GM18907 (cell line): Measurements from ENCODE around the gene COQ4.

Experiments used
- ATAC-seq: cut with Tn5 transposase; IDR thresholded peaks from one replicate; pipeline ENCODE4 v1.9.1; 2021; ENCODE audit warnings: mild to moderate bottlenecking, moderate library complexity; ENCODE audit not compliant: unreplicated experiment

COQ4 gene

DNA sequence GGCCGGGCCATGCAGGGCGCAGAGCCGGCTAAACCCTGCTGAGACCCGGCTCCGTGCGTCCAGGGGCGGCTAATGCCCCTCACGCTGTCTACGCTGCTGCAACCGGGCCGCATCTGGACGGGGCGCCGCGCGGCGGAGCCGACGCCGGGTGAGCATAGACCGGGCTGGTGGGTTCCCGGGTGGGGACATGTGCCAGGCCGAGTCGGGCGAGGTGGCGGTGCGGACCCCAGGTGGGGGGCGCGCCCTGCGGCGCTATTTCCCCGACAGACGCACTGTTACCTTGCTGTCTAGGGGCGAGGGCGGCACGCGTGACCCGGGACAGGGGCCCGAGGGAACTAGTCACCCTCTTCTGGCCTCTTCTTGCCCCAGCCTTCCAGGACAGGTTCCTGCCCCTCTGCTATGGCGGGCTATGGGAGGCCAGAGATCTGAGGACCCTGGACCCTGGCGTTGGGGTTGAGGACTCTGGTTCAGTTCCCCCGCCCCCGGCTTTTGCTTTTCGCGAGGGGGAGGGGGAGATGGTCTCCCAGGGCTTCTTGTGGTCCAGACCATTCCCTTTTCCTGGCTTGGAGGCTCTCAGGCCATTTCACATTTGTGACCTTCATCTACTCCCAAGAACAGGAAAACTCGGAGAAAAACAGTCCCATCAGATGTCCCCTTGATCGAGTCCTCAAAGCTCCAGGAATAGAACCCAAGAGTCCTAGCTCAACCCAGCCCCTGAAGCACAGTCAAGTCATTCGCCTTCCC, 18.2 kb downstream of the COQ4 start:
- peak; percentile 39 for ATAC-seq

- no peak for ATAC-seq
Measured at GRCh38 chr9:128341435-128341849, 18.8 kb downstream of the COQ4 start.

DNA sequence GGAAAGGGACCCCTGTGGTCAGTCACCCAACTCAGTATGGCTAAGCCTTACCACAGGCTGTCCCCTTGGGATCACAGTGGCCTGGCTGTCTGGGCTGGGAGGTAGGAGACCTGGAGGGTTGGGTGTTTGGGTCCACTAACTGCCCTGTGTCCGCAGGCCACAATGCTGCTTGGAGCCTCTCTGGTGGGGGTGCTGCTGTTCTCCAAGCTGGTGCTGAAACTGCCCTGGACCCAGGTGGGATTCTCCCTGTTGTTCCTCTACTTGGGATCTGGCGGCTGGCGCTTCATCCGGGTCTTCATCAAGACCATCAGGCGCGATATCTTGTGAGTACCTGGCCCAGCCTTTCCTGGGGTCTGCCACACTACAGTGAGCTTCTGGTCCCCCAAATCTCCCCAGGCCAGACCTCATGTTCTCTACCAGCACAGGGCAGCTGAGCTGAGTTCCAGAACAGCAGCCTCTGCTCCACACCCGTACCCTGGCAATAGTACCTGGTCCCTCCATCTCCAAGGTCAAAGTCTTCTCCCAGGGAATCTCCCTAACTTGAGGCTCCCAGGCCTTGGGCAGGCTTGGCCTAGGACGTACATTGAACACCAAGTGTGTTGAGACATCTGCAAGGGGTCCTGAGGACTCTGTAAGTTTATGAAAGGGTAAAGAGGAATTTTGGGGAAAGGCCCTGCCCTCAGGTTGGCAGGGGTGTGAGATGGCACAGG, 20.5 kb downstream of the COQ4 start:
- ATAC-seq = no peak

DNA sequence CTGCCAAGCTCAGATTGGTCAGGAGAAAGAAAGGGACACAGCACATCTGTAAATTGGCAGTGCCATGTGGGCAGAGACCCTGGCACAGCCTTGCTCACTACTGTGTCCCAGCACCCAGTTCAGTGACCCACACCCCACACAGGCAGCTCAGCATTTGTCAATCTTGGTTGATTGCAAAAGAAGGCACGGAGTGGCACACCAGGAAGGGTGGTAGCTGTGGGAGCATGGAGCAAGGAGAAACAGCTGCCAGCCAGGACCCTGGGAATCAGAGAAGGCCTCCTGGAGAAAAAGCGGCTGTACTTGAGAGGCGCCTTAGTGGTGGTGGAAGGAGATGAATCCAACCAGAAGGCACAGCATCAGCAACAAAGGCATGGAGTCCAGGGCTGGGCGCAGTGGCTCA, 21.2 kb downstream of the COQ4 start:
- no peak for ATAC-seq

DNA sequence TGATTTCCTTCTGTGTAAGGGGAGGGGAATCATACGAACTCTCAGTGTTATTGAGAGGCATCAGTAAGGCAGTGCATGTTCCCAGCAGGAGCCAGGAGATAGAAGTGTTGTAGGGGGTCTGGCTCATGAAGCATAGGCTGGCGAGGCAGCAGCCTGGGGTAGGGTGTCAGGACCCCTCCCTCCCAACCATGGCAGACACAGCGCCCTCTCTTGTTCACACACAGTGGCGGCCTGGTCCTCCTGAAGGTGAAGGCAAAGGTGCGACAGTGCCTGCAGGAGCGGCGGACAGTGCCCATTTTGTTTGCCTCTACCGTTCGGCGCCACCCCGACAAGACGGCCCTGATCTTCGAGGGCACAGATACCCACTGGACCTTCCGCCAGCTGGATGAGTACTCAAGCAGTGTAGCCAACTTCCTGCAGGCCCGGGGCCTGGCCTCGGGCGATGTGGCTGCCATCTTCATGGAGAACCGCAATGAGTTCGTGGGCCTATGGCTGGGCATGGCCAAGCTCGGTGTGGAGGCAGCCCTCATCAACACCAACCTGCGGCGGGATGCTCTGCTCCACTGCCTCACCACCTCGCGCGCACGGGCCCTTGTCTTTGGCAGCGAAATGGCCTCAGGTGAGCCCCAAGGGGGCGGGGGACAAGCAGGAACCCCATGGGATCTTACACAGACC, 22.4 kb downstream of the COQ4 start:
- ATAC-seq = no peak

- no peak for ATAC-seq
Measured at GRCh38 chr9:128349125-128349524, 26.5 kb downstream of the COQ4 start.

GRCh38 chr9:128349772-128350171, 27.1 kb downstream of the COQ4 start:
- no peak for ATAC-seq

DNA sequence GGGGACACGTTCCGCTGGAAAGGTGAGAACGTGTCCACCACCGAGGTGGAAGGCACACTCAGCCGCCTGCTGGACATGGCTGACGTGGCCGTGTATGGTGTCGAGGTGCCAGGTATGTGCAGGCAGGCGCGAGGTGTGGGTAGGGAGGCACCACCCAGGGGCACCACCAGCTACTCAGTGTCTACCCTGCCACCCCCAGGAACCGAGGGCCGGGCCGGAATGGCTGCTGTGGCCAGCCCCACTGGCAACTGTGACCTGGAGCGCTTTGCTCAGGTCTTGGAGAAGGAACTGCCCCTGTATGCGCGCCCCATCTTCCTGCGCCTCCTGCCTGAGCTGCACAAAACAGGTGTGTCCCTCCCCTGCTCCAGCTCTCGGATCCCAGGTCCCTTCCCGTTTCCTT, 32.8 kb downstream of the COQ4 start:
- no peak for ATAC-seq

DNA sequence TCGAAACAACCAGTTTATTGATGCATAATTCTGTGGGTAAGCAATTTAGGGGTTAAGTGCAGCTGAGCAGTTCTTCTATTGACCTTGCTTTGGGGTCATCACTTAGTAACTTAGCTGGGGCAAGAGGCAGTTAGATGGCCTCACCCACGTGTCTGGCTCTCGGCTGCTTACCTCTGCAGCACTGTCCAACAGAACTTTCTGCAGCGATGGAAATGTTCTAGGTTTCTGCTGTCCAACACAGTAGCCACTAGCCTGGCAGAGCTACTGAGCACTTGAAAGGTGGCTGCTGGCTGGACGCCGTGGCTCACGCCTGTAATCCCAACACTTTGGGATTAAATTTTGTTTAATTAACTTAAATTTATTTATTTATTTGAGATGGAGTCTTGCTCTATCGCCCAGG, 35.5 kb downstream of the COQ4 start:
- no peak for ATAC-seq

GRCh38 chr9:128358861-128359260, 36.2 kb downstream of the COQ4 start:
- ATAC-seq = no peak

DNA sequence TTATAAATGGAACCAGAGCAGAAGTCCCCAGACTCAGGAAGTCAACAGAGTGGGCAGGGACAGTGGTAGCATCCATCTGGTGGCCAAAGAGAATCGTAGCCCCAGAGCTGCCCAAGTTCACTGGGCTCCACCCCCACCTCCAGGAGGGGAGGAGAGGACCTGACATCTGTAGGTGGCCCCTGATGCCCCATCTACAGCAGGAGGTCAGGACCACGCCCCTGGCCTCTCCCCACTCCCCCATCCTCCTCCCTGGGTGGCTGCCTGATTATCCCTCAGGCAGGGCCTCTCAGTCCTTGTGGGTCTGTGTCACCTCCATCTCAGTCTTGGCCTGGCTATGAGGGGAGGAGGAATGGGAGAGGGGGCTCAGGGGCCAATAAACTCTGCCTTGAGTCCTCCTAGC, 38.2 kb downstream of the COQ4 start:
- ATAC-seq = no peak

DNA sequence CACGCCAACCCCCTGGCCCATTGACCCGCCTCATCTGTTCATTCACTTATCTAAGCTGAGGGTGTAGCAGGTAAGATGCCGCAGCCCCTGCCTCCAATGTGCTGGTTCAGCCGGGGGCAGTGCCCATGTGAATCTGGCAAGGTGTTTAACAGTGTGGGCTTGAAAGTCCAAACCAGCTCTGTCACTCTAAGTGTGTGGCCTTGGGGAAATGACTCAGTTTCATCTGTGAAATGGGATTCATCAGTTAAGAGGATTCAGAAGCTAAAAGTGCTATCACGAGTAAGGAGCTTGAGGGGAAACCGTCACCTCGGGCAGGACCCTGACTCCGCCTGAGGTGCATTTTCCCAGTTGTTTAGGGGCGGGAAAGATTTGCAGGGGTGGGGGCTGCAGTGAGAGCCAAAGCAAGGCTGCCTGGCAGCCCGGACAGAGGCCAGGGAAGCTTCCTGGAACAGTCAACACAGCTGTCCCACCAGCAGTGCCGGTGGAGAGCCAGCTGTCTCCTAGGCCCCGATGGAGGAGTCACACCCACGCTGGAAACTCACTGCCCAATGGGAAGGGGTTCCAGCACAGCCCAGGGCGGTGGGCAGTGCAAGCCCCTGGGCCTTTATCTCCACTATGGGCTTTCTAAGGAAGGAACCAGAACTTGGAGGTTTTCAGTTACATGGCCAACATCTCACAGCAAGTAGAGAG, 38.8 kb downstream of the COQ4 start:
- ATAC-seq = no peak

DNA sequence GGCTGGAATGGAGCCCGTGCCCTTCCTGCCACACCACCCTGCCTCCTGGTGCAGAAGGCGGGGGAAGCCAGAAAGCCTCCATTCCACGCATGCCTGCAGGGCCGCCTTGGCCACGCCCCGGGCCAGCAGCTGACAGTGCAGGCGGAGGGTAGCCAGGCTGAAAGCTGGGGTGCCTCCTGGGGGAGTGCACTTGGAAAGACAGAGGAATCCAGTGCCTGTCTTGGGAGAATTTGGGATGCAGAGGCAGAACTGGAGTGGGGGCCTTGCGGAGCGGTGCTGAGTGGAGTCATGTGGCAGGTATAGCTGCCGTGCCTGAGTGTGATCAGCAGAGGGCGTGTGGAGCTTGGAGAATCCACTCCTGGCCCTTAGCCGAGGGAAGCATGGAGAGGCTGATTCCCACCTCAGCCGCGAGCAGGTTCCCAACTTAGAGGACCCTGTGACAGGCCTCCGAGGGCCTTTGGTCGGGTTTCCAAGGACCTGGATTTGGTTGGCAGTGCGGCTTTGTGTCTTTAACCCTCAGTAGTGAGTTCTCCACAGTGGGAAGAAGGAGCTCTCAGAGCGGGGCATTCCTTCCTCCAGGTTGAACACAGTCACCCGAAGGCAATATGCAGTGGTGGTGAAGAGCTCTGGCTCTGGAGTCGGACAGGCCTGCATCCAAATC, 39.5 kb downstream of the COQ4 start:
- peak; percentile 53 for ATAC-seq

GRCh38 chr9:128362774-128363173, 40.1 kb downstream of the COQ4 start:
- ATAC-seq = no peak

DNA sequence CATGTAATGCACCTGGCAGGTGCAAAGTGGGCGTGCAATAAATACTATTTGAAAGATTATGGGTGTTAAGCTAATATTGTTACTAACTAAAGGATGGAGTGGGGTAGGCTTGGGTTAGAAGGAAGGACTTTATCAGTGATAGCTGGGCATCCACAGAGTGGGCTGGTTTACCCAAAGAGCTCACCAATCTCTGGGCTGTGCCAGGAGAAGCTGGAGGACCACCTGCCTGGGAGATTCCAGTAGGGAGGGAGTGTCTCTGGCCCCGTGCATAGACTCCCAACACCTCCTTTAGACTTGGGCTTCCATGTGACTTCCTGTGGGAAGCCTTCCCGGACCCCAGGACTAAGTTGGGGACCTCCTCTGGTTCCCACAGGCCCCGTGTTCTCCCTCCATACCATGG, 42.9 kb downstream of the COQ4 start:
- ATAC-seq = no peak

GRCh38 chr9:128369024-128369706, 46.5 kb downstream of the COQ4 start:
- ATAC-seq = no peak

- ATAC-seq = peak; percentile 10
Measured at GRCh38 chr9:128370367-128370751, 47.7 kb downstream of the COQ4 start.

- ATAC-seq = peak; percentile 82
Measured at GRCh38 chr9:128370752-128371629, 48.4 kb downstream of the COQ4 start, which contains the start of gene URM1. Gene URM1 (plus strand): TSS chr9:128371374. CDS start chr9:128371381, 7 bp downstream.

DNA sequence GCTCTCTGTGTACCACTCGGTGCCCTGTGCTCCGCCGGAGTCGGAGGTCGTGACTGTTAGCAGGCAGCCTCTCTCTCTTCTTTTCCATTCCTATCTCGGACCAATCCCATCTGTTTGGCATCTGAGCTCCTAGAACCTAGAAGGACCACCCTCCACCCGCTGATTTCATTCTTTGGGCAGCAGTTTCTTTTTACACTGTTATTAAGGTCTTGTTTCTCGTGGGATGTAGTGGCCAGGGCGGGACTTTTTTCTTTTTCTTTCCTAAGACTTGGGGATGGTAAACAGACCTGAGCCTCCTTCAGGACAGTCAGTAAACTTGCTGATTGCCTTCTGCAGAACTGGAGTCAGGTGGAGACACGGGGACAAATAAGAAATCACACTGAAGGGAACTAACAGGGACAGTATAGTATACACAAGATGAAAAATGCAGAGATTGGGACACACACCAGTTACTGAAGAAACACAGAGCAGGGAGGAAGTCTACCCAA, 49.0 kb downstream of the COQ4 start:
- ATAC-seq = no peak
